K562 (cell line): Measurements from ENCODE around the gene LRP2. TPM values are rescaled to one million over a fixed set of nuclear protein-coding genes. Genes with fewer than 3 reads are reported as not detected.

Experiments
- ATAC-seq: fragments of 200-7000 bp; cut with Tn5 transposase; 3 replicates; pipeline ENCODE4 v1.9.1; 2020; ENCODE audit warnings: moderate library complexity
- BruUV-seq: library from RNA; stranded (reverse); fragments of 400-500 nt; replicated peaks from 2 replicates; lab custom pipeline; 2021; lab: Mats Ljungman, UMichigan
- CTCF ChIA-PET: fragments of 300-600 bp; formaldehyde crosslinking; extraction: SDS; loops from one replicate; lab custom pipeline; 2021; ENCODE audit warnings: low intra/inter-chr PET ratio; lab: Yijun Ruan, JAX
- POLR2A ChIA-PET: fragments of 300-600, 350-650 bp; sonication (Branson Sonifier 250); formaldehyde crosslinking; extraction: SDS; loops from one replicate; lab custom pipeline; 2021; ENCODE audit warnings: antibody characterized with exemption, inconsistent platforms; lab: Yijun Ruan, JAX
- DNase-seq, 4 experiments: peaks; one replicate each; pipeline versions ENCODE4 v3.0.0 to v3.0.0-alpha.2; 2011 to 2018; ENCODE audit warnings: low spot score in 3 of 4, mixed read lengths in 3 of 4; ENCODE audit errors: extremely low read depth in 1 of 4
- FAIRE-seq: peaks from 2 replicates; lab custom pipeline; 2011; peaks lifted over from hg19 to GRCh38; lab: Jason Lieb, UNC
- H2AFZ ChIP-seq: 2 replicates; pipeline ENCODE4 v1.6.0; 2011; ENCODE audit warnings: low read depth, low read length, control low read depth, inconsistent platforms
- H3K27ac ChIP-seq: fragments of 200-600 bp; 3 replicates; pipeline ENCODE4 v1.8.0; 2011; ENCODE audit warnings: low read depth, mild to moderate bottlenecking, control low read depth, inconsistent platforms, low read length, moderate library complexity, mixed read lengths; ENCODE audit errors: extremely low read depth
- H3K27me3 ChIP-seq, 2 experiments: fragments of 300-600 bp in 1 of 2; 2 replicates in 1 of 2; 3 replicates in 1 of 2; pipeline versions ENCODE4 v1.6.0 to v1.8.0; 2011; ENCODE audit warnings: inconsistent platforms in 2 of 2, low read length in 2 of 2, mild to moderate bottlenecking in 1 of 2, mixed read lengths in 1 of 2, moderate library complexity in 1 of 2; ENCODE audit not compliant: control insufficient read depth in 2 of 2, insufficient read depth in 2 of 2
- H3K36me3 ChIP-seq: fragments of 300-600 bp; 3 replicates; pipeline ENCODE4 v1.8.0; 2011; ENCODE audit warnings: mild to moderate bottlenecking, low read length, inconsistent platforms; ENCODE audit not compliant: control insufficient read depth, insufficient read depth
- H3K4me1 ChIP-seq, 2 experiments: fragments of 200-600 bp in 1 of 2; replicated peaks in 1 of 2; 2 replicates in 1 of 2; 3 replicates in 1 of 2; pipeline versions ENCODE4 v1.5.1 to v1.8.0; 2011; ENCODE audit warnings: inconsistent platforms in 2 of 2, low read length in 2 of 2, mild to moderate bottlenecking in 1 of 2, mixed read lengths in 1 of 2, moderate library complexity in 1 of 2; ENCODE audit not compliant: control insufficient read depth in 2 of 2, insufficient read depth in 2 of 2
- H3K4me2 ChIP-seq: 2 replicates; pipeline ENCODE4 v1.6.1; 2011; ENCODE audit warnings: low read length, control low read depth, inconsistent platforms, mixed read lengths; ENCODE audit not compliant: insufficient read depth
- H3K4me3 ChIP-seq: fragments of 200-600 bp; sonication (generic), shearing (Covaris generic); 2 replicates; pipeline ENCODE4 v1.5.1; 2016; ENCODE audit warnings: control low read depth, inconsistent platforms
- H3K79me2 ChIP-seq: fragments of 200-600 bp; 3 replicates; pipeline ENCODE4 v1.8.0; 2011; ENCODE audit warnings: low read length, inconsistent platforms; ENCODE audit not compliant: control insufficient read depth, insufficient read depth
- H3K9ac ChIP-seq, 2 experiments: 2 replicates each; pipeline versions ENCODE4 v1.6.0 to v1.6.1; 2011; ENCODE audit warnings: low read depth in 2 of 2, low read length in 2 of 2, control low read depth in 1 of 2, inconsistent platforms in 1 of 2, mild to moderate bottlenecking in 1 of 2, mixed read lengths in 1 of 2; ENCODE audit not compliant: insufficient read depth in 1 of 2
- H3K9me1 ChIP-seq: one replicate; pipeline ENCODE4 v1.6.0; 2011; ENCODE audit warnings: inconsistent platforms, mild to moderate bottlenecking, low read length, moderate library complexity; ENCODE audit not compliant: control insufficient read depth, insufficient read depth
- H3K9me3 ChIP-seq: replicated peaks from 2 replicates; pipeline ENCODE4 v1.5.1; 2011; ENCODE audit warnings: low read depth, low read length, inconsistent platforms; ENCODE audit not compliant: control insufficient read depth, insufficient read depth
- H4K20me1 ChIP-seq: replicated peaks from 2 replicates; pipeline ENCODE4 v1.6.1; 2011; ENCODE audit warnings: low read length, inconsistent platforms, mixed read lengths; ENCODE audit not compliant: control insufficient read depth, insufficient read depth
- CBFA2T2 ChIP-seq: fragments of 450-650 bp; conservative IDR thresholded peaks from 2 replicates; pipeline ENCODE4 v1.6.1; 2017; ENCODE audit warnings: mild to moderate bottlenecking
- HIVEP1 ChIP-seq: fragments of 250-450 bp; sonication (Bioruptor Pico); IDR thresholded peaks from 2 replicates; pipeline ENCODE4 v1.4.0; 2020; ENCODE audit warnings: mild to moderate bottlenecking
- MEF2D ChIP-seq: conservative IDR thresholded peaks from 2 replicates; pipeline ENCODE4 v1.6.1; 2016; ENCODE audit warnings: low read depth, missing genetic modification characterization, missing compliant biosample characterization
- MTA3 ChIP-seq: fragments of 450-650 bp; formaldehyde crosslinking; IDR thresholded peaks from 2 replicates; pipeline ENCODE4 v1.6.1; 2017; ENCODE audit warnings: mild to moderate bottlenecking, borderline replicate concordance
- NFIC ChIP-seq: fragments of 450-650 bp; IDR thresholded peaks from 2 replicates; pipeline ENCODE4 v1.6.1; 2017; ENCODE audit warnings: mild to moderate bottlenecking, inconsistent platforms
- NR1H2 ChIP-seq: sonication (generic); formaldehyde crosslinking; IDR thresholded peaks from 2 replicates; pipeline ENCODE4 v1.4.0; 2020; ENCODE audit warnings: mild to moderate bottlenecking, missing genetic modification reagents
- NUFIP1 ChIP-seq: fragments of 450-650 bp; IDR thresholded peaks from 2 replicates; pipeline ENCODE4 v1.6.1; 2018; ENCODE audit not compliant: partially characterized antibody
- POLR3A ChIP-seq: IDR thresholded peaks from 2 replicates; pipeline ENCODE4 v1.6.1; 2011; ENCODE audit warnings: borderline replicate concordance, mild to moderate bottlenecking, moderate library complexity; ENCODE audit not compliant: insufficient read length, insufficient read depth; ENCODE audit errors: extremely low read depth
- RBM25 ChIP-seq: fragments of 200-400 bp; formaldehyde crosslinking; IDR thresholded peaks from 2 replicates; pipeline ENCODE4 v1.6.1; 2018; ENCODE audit warnings: low read length, low read depth, moderate library complexity; ENCODE audit not compliant: severe bottlenecking
- SLC30A9 ChIP-seq: fragments of 250-450 bp; sonication (Bioruptor Pico); IDR thresholded peaks from 2 replicates; pipeline ENCODE4 v1.8.0; 2022; ENCODE audit warnings: mild to moderate bottlenecking, moderate library complexity
- SRSF3 ChIP-seq: fragments of 200-400 bp; formaldehyde crosslinking; IDR thresholded peaks from 2 replicates; pipeline ENCODE4 v1.6.1; 2016; ENCODE audit warnings: mild to moderate bottlenecking, low read length, moderate library complexity; ENCODE audit not compliant: insufficient read depth
- ZBTB7A ChIP-seq: IDR thresholded peaks from 2 replicates; pipeline ENCODE4 v1.6.1; 2011; ENCODE audit warnings: low read depth, mild to moderate bottlenecking, low read length, moderate library complexity, borderline replicate concordance; ENCODE audit not compliant: control insufficient read depth
- WGBS: fragments of 100-300 bp; shearing (Covaris generic); methylation state at CpG from one replicate; pipeline ENCODE4 v1.1.6; 2016; ENCODE audit warnings: low coverage, mixed read lengths; ENCODE audit not compliant: insufficient coverage; ENCODE audit errors: missing lambda C conversion rate; 5-methylcytosine and 5-hydroxymethylcytosine counted together
- in situ Hi-C: fragments of 300-500 bp; cut with MboI; formaldehyde crosslinking; loops from 4 replicates; pipeline ENCODE4 v1.15.0; 2018; ENCODE audit warnings: inconsistent platforms, mixed read lengths
- intact Hi-C: fragments of 100-400 bp; cut with micrococcal nuclease; formaldehyde crosslinking; loops from 2 replicates; pipeline ENCODE4 v1.14.2; 2022
- polyA plus RNA-seq, 8 experiments: library from polyadenylated mRNA; depleted of rRNA in 4 of 8; stranded (reverse) in 5 of 8; unstranded in 3 of 8; fragments of >200 nt; fragmentation: Nextera tagmentation in 2 of 8; fragmentation: Illumina TruSeq in 1 of 8; extraction: Ambion mirVana in 2 of 8; extraction: Trizol in 1 of 8; gene quantifications; 2 replicates each; pipeline versions ENCODE4 v1.2.1 to v1.2.3, GENCODE V29; 2011 to 2014; ENCODE audit warnings: inconsistent platforms in 1 of 8, missing spikeins in 1 of 8
- total RNA-seq, 7 experiments: library from RNA; depleted of rRNA in 6 of 7; stranded (reverse); fragments of >200 nt in 6 of 7; fragmentation: Illumina TruSeq in 2 of 7; extraction: Trizol in 2 of 7; gene quantifications; 2 replicates each; pipeline versions ENCODE4 v1.2.1 to v1.2.3, GENCODE V29; 2011 to 2021; ENCODE audit warnings: low replicate concordance in 1 of 7
- TF ChIP-seq, protein P1 (sequence below), 2 experiments: fragments of 250-450 bp in 1 of 2; fragments of 450-650 bp in 1 of 2; sonication (Bioruptor Pico) in 1 of 2; IDR thresholded peaks; 2 replicates each; pipeline versions ENCODE4 v1.6.1 to v1.8.0; 2016 to 2021; ENCODE audit warnings: mild to moderate bottlenecking in 2 of 2, moderate library complexity in 2 of 2, missing compliant biosample characterization in 1 of 2, missing genetic modification characterization in 1 of 2
- TF ChIP-seq, protein P2 (sequence below), 2 experiments: fragments of 450-650 bp; IDR thresholded peaks; 2 replicates each; pipeline ENCODE4 v1.6.1; 2018; ENCODE audit warnings: mild to moderate bottlenecking in 2 of 2, low read depth in 1 of 2; ENCODE audit not compliant: partially characterized antibody in 2 of 2
- TF ChIP-seq, protein P3 (sequence below): fragments of 450-650 bp; IDR thresholded peaks from 2 replicates; pipeline ENCODE4 v1.6.1; 2018; ENCODE audit warnings: mild to moderate bottlenecking, low read depth; ENCODE audit not compliant: partially characterized antibody

LRP2 gene
- total and polyA plus RNA-seq, 9 of the 15 experiments (the other 6 are each of a cell fraction or from before 2014, with no cell fraction given), result 0.04 to 0.18 (median 0.11) TPM; not detected in 1

DNA sequence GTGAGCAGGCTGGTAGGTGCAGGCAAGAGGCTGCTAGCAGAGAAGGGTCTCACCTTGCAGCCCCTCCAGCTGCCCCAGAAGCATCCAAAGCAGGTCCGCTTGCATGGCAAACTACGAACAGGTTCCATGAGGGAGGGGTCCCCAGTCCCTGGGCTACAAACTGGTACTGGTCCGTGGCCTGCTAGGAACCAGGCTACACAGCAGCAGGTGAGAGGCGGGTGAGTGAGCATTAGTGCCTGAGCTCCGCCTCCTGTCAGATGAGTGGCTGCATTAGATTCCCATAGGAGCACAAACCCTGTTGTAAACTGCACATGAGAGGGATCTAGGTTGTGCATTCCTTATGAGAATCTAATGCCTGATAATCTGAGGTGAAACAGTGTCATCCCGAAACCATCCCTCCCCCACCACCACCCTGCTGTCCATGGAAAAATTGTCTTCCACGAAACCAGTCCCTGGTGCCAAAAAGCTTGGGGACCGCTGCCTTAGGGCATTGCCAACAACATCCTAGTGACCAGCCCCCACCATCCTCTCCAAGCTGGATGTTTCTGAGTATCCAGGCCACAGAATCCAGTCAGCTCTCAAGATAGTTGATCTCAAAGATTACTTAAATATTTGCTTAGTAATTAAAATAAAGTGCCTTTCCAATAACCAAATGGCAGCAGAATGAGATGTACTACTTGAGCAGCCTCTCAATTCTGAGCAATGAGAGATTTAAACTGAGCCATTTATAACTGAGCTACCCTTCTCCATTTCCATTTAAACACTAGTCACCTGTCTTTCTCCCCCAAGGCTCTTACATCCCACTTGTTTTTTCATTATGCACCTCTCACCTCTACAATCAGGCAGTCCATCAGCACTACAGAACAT lies 32.4 kb downstream of the LRP2 start:
- no peak for FAIRE-seq
- H3K36me3 ChIP-seq, result no peaks in the 10 kb centered on the region
- H3K27ac ChIP-seq, result no peak overlapping the region
- H3K9me1 ChIP-seq, result no peaks in the 10 kb centered on the region
- in situ Hi-C loops, result no loop called here
- no peak overlapping the region for H3K4me2 ChIP-seq
- H3K4me1 ChIP-seq, result no peaks in the 10 kb centered on the region
- intact Hi-C loops, result no loop called here
- peak; percentile 46; the same call in 1 of the 3 replicates for ATAC-seq
- BruUV-seq, result no TSS peak
- H3K9me3 ChIP-seq, result no peaks in the 10 kb centered on the region
- H3K79me2 ChIP-seq, result no peaks in the 10 kb centered on the region
- no peak for DNase-seq
- H4K20me1 ChIP-seq, result no peaks in the 10 kb centered on the region
- ChIA-PET POLR2A (interaction anchor here (0.8 kb wide), 1 partner anchor 526 kb away, joined by 3 read pairs; no protein-coding TSS in a partner anchor), CTCF (no interaction called here)
- 2% methylated on average over 8 of the region's 8 CpGs for WGBS
- H3K27me3 ChIP-seq, result peaks cover 2 to 17% of the 10 kb centered on the region in 2 experiments; a peak in 3 of 5 replicates
- H3K9ac ChIP-seq, result no peak overlapping the region
- H3K4me3 ChIP-seq, result no peak overlapping the region
- no peak overlapping the region for H2AFZ ChIP-seq
- no peak for TF ChIP-seq POLR3A
- TF ChIP-seq RBM25, result no peak
- no peak for TF ChIP-seq CBFA2T2
- no peak for TF ChIP-seq NFIC
- TF ChIP-seq, protein P1, sequence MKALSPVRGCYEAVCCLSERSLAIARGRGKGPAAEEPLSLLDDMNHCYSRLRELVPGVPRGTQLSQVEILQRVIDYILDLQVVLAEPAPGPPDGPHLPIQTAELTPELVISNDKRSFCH (CRISPR knock-in tag; IDR thresholded peaks at IDR 0.05), result no peak
- TF ChIP-seq, protein P1 (tag; IDR thresholded peaks at IDR 0.05), result no peak
- no peak for TF ChIP-seq NUFIP1
- TF ChIP-seq NR1H2 (CRISPR knock-in tag), result no peak
- no peak for TF ChIP-seq SRSF3
- TF ChIP-seq, protein P2, sequence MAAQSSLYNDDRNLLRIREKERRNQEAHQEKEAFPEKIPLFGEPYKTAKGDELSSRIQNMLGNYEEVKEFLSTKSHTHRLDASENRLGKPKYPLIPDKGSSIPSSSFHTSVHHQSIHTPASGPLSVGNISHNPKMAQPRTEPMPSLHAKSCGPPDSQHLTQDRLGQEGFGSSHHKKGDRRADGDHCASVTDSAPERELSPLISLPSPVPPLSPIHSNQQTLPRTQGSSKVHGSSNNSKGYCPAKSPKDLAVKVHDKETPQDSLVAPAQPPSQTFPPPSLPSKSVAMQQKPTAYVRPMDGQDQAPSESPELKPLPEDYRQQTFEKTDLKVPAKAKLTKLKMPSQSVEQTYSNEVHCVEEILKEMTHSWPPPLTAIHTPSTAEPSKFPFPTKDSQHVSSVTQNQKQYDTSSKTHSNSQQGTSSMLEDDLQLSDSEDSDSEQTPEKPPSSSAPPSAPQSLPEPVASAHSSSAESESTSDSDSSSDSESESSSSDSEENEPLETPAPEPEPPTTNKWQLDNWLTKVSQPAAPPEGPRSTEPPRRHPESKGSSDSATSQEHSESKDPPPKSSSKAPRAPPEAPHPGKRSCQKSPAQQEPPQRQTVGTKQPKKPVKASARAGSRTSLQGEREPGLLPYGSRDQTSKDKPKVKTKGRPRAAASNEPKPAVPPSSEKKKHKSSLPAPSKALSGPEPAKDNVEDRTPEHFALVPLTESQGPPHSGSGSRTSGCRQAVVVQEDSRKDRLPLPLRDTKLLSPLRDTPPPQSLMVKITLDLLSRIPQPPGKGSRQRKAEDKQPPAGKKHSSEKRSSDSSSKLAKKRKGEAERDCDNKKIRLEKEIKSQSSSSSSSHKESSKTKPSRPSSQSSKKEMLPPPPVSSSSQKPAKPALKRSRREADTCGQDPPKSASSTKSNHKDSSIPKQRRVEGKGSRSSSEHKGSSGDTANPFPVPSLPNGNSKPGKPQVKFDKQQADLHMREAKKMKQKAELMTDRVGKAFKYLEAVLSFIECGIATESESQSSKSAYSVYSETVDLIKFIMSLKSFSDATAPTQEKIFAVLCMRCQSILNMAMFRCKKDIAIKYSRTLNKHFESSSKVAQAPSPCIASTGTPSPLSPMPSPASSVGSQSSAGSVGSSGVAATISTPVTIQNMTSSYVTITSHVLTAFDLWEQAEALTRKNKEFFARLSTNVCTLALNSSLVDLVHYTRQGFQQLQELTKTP (IDR thresholded peaks at IDR 0.05; ENCODE audit: low read depth in 1 of 2, partially characterized antibody in 2 of 2), result no peak
- no peak for TF ChIP-seq MEF2D (tag)
- no peak for TF ChIP-seq SLC30A9 (CRISPR knock-in tag)
- no peak for TF ChIP-seq HIVEP1
- TF ChIP-seq, protein P3, sequence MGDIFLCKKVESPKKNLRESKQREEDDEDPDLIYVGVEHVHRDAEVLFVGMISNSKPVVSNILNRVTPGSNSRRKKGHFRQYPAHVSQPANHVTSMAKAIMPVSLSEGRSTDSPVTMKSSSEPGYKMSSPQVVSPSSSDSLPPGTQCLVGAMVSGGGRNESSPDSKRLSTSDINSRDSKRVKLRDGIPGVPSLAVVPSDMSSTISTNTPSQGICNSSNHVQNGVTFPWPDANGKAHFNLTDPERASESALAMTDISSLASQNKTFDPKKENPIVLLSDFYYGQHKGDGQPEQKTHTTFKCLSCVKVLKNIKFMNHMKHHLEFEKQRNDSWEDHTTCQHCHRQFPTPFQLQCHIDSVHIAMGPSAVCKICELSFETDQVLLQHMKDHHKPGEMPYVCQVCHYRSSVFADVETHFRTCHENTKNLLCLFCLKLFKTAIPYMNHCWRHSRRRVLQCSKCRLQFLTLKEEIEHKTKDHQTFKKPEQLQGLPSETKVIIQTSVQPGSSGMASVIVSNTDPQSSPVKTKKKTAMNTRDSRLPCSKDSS, result no peak
- TF ChIP-seq MTA3, result no peak
- no peak for TF ChIP-seq ZBTB7A
